ENCODE results near the gene SLC39A10. TPM values are rescaled to one million over a fixed set of nuclear protein-coding genes. Genes with fewer than 3 reads are reported as not detected.

Gene SLC39A10
- total and polyA plus RNA-seq, 9 of the 15 experiments (the other 6 are each of a cell fraction or from before 2014, with no cell fraction given) = 12.5 to 40.1 (median 23.1) TPM

- no peak for TF ChIP-seq THAP12 (CRISPR knock-in tag; IDR thresholded peaks at IDR 0.05)
- no peak for TF ChIP-seq NCOR1 (IDR thresholded peaks at IDR 0.05)
- no peak for TF ChIP-seq ELF4 (CRISPR knock-in tag; IDR thresholded peaks at IDR 0.05)
- TF ChIP-seq ZNF23 (CRISPR knock-in tag; IDR thresholded peaks at IDR 0.05) = no peak
- TF ChIP-seq CBFA2T3 (IDR thresholded peaks at IDR 0.05) = no peak
- TF ChIP-seq TBL1XR1 (IDR thresholded peaks at IDR 0.05; ENCODE audit: low read length in 2 of 2) = no peak
- TF ChIP-seq E2F8 (IDR thresholded peaks at IDR 0.05; ENCODE audit: low read depth, partially characterized antibody) = no peak
- TF ChIP-seq EP400 (IDR thresholded peaks at IDR 0.05) = peak; percentile 65; the same call in 1 of the 2 replicates
- no peak for TF ChIP-seq ZNF79 (CRISPR knock-in tag; IDR thresholded peaks at IDR 0.05; ENCODE audit: low read depth)
- TF ChIP-seq ZNF121 (CRISPR knock-in tag; conservative IDR thresholded peaks at IDR 0.05) = no peak
- peak; percentile 19; the same call in 1 of the 2 replicates for TF ChIP-seq TFAP4 (CRISPR knock-in tag; IDR thresholded peaks at IDR 0.05; ENCODE audit: borderline replicate concordance)
- TF ChIP-seq CREM (IDR thresholded peaks at IDR 0.05; ENCODE audit: low read depth) = peak; percentile 41
- no peak for TF ChIP-seq POLR2AphosphoS5 (IDR thresholded peaks at IDR 0.05; ENCODE audit: control insufficient read depth, insufficient read depth, low read depth, low read length)
- TF ChIP-seq ZBTB33 (CRISPR knock-in tag; IDR thresholded peaks at IDR 0.05) = no peak
- TF ChIP-seq LCOR (CRISPR knock-in tag; IDR thresholded peaks at IDR 0.05) = 0 out of 2 replicates have a peak, but pooled peaks have one; percentile 27
- TF ChIP-seq STAG1 (CRISPR knock-in tag; IDR thresholded peaks at IDR 0.05; ENCODE audit: borderline replicate concordance) = no peak
- TF ChIP-seq ZNF584 (CRISPR knock-in tag; IDR thresholded peaks at IDR 0.05; ENCODE audit: low read depth) = no peak
- TF ChIP-seq NFYB (IDR thresholded peaks at IDR 0.05; ENCODE audit: extremely low read depth, insufficient read length) = no peak
- TF ChIP-seq SAP30 (IDR thresholded peaks at IDR 0.05; ENCODE audit: borderline replicate concordance, insufficient read depth, low read depth, low read length, poor library complexity, severe bottlenecking) = no peak
Measured at GRCh38 chr2:195657634-195658540, 861 bp downstream of the SLC39A10 start (continued).

Measured in K562 (cell line).